Endothelial cell of umbilical vein (primary cell): Measurements from ENCODE around the gene PRKRIP1. TPM values are rescaled to one million over a fixed set of nuclear protein-coding genes. Genes with fewer than 3 reads are reported as not detected.

ENCODE experiments used
- BruUV-seq: library from RNA; stranded (reverse); fragments of 400-500 nt; replicated peaks from 2 replicates; lab custom pipeline; 2021; lab: Mats Ljungman, UMichigan
- CTCF ChIA-PET: fragments of 300-600, 350-600 bp; sonication (Branson Sonifier 250); formaldehyde crosslinking; loops from one replicate; lab custom pipeline; 2021; ENCODE audit warnings: antibody characterized with exemption, inconsistent platforms; lab: Charles Lee
- POLR2A ChIA-PET: fragments of 300-600, 350-600 bp; sonication (Branson Sonifier 250); formaldehyde crosslinking; loops from one replicate; lab custom pipeline; 2021; ENCODE audit warnings: antibody characterized with exemption, inconsistent platforms; lab: Charles Lee
- DNase-seq: peaks from one replicate; pipeline ENCODE4 v3.0.0-alpha.2; 2011; ENCODE audit warnings: low read depth, low spot score
- FAIRE-seq: peaks from 2 replicates; lab custom pipeline; 2011; peaks lifted over from hg19 to GRCh38; lab: Jason Lieb, UNC
- H2AFZ ChIP-seq: 2 replicates; pipeline ENCODE4 v1.6.0; 2012; ENCODE audit warnings: low read depth, low read length, control low read depth, inconsistent platforms
- H3K27ac ChIP-seq: 2 replicates; pipeline ENCODE4 v1.5.1; 2011; ENCODE audit warnings: low read depth, mild to moderate bottlenecking, control low read depth, low read length, moderate library complexity; ENCODE audit not compliant: insufficient read depth
- H3K27me3 ChIP-seq, 2 experiments: 2 replicates each; pipeline versions ENCODE4 v1.6.0 to v1.6.1; 2011; ENCODE audit warnings: low read length in 2 of 2, mixed read lengths in 1 of 2; ENCODE audit not compliant: control insufficient read depth in 2 of 2, insufficient read depth in 2 of 2
- H3K36me3 ChIP-seq, 2 experiments: 2 replicates in 1 of 2; 3 replicates in 1 of 2; pipeline ENCODE4 v1.5.1; 2011; ENCODE audit warnings: low read length in 2 of 2, mild to moderate bottlenecking in 1 of 2, moderate library complexity in 1 of 2; ENCODE audit not compliant: control insufficient read depth in 2 of 2, insufficient read depth in 2 of 2; ENCODE audit errors: extremely low read depth in 1 of 2
- H3K4me1 ChIP-seq: 3 replicates; pipeline ENCODE4 v1.5.1; 2011; ENCODE audit warnings: mild to moderate bottlenecking, low read length; ENCODE audit not compliant: control insufficient read depth, insufficient read depth; ENCODE audit errors: extremely low read depth
- H3K4me2 ChIP-seq: 2 replicates; pipeline ENCODE4 v1.6.1; 2011; ENCODE audit warnings: low read length, control low read depth, mixed read lengths; ENCODE audit not compliant: insufficient read depth
- H3K4me3 ChIP-seq, 3 experiments: fragments of 200-600 bp in 1 of 3; sonication (generic), shearing (Covaris generic) in 1 of 3; replicated peaks in 1 of 3; 2 replicates each; pipeline ENCODE4 v1.5.1; 2011 to 2016; ENCODE audit warnings: control low read depth in 3 of 3, low read length in 3 of 3, mild to moderate bottlenecking in 2 of 3, inconsistent platforms in 1 of 3, low read depth in 1 of 3, moderate library complexity in 1 of 3; ENCODE audit not compliant: insufficient read depth in 1 of 3
- H3K79me2 ChIP-seq: 2 replicates; pipeline ENCODE4 v1.6.0; 2012; ENCODE audit warnings: low read length, inconsistent platforms; ENCODE audit not compliant: control insufficient read depth, insufficient read depth
- H3K9ac ChIP-seq: replicated peaks from 2 replicates; pipeline ENCODE3; 2011; ENCODE audit warnings: low read length, control low read depth; ENCODE audit not compliant: insufficient read depth; ENCODE audit errors: extremely low read depth
- H3K9me1 ChIP-seq: replicated peaks from 3 replicates; pipeline ENCODE4 v1.6.0; 2011; ENCODE audit warnings: mild to moderate bottlenecking, low read length; ENCODE audit not compliant: control insufficient read depth, insufficient read depth; ENCODE audit errors: extremely low read depth
- H3K9me3 ChIP-seq: replicated peaks from 2 replicates; pipeline ENCODE4 v1.5.1; 2012; ENCODE audit warnings: low read length, inconsistent platforms; ENCODE audit not compliant: control insufficient read depth, insufficient read depth
- H4K20me1 ChIP-seq: replicated peaks from 2 replicates; pipeline ENCODE3; 2011; ENCODE audit warnings: mild to moderate bottlenecking, low read length; ENCODE audit not compliant: control insufficient read depth, insufficient read depth; ENCODE audit errors: extremely low read depth
- CTCF ChIP-seq, 2 donors: IDR thresholded peaks; 1 replicate in 1 of 2; 2 replicates in 1 of 2; pipeline ENCODE4 v1.5.1; 2011; ENCODE audit warnings: low read length in 2 of 2, mild to moderate bottlenecking in 2 of 2, moderate library complexity in 2 of 2, control low read depth in 1 of 2, inconsistent platforms in 1 of 2, low read depth in 1 of 2; ENCODE audit not compliant: insufficient read depth in 1 of 2; ENCODE audit errors: extremely low read depth in 1 of 2
- EZH2 ChIP-seq: IDR thresholded peaks from 2 replicates; pipeline ENCODE4 v1.6.1; 2012; ENCODE audit warnings: borderline replicate concordance, low read depth, mild to moderate bottlenecking, moderate library complexity, low read length, inconsistent platforms; ENCODE audit not compliant: severe bottlenecking
- GATA2 ChIP-seq: IDR thresholded peaks from 2 replicates; pipeline ENCODE4 v1.7.0; 2011; ENCODE audit warnings: low read depth, mild to moderate bottlenecking, moderate library complexity, mixed read lengths, low read length; ENCODE audit not compliant: insufficient read length, insufficient read depth
- JUN ChIP-seq: IDR thresholded peaks from 2 replicates; pipeline ENCODE4 v1.6.1; 2011; ENCODE audit warnings: borderline replicate concordance, low read depth; ENCODE audit not compliant: insufficient read length, insufficient read depth
- MYC ChIP-seq: IDR thresholded peaks from one replicate; pipeline ENCODE4 v1.6.1; 2011; ENCODE audit warnings: mild to moderate bottlenecking, low read depth, low read length
- POLR2A ChIP-seq: IDR thresholded peaks from 2 replicates; pipeline ENCODE4 v1.6.1; 2012; ENCODE audit warnings: low read depth, mild to moderate bottlenecking, control low read depth, low read length
- POLR2AphosphoS5 ChIP-seq: IDR thresholded peaks from 2 replicates; pipeline ENCODE4 v1.6.1; 2012; ENCODE audit warnings: low read depth, mild to moderate bottlenecking, control low read depth, low read length, moderate library complexity; ENCODE audit not compliant: insufficient read depth
- dilution Hi-C: fragments of 300-500 bp; cut with MboI; formaldehyde crosslinking; loops from one replicate; pipeline ENCODE4 v1.15.0; 2019; ENCODE audit warnings: low sequenced_read_pairs; ENCODE audit not compliant: extremely low pct_ligation_motif_present
- intact Hi-C: fragments of 100-400 bp; cut with micrococcal nuclease; formaldehyde crosslinking; loops from one replicate; pipeline ENCODE4 v1.10.0; 2022
- polyA plus RNA-seq, 4 experiments: library from polyadenylated mRNA; depleted of rRNA in 3 of 4; stranded (reverse) in 3 of 4; unstranded in 1 of 4; fragments of >200 nt; gene quantifications; 2 replicates each; pipeline versions ENCODE4 v1.2.1 to v1.2.3, GENCODE V29; 2011 to 2012; ENCODE audit warnings: missing spikeins in 1 of 4
- total RNA-seq: library from RNA; stranded (reverse); gene quantifications from 2 replicates; pipeline ENCODE4 v1.2.3, GENCODE V29; 2021
- TF ChIP-seq, protein P1 (sequence below): IDR thresholded peaks from 2 replicates; pipeline ENCODE4 v1.6.1; 2011; ENCODE audit not compliant: insufficient read depth, insufficient read length

The PRKRIP1 gene
- total and polyA plus RNA-seq, 2 donors (not counting 3 experiments of a cell fraction or from before 2014, with no cell fraction given) = 16.1 to 26.1 TPM

GRCh38 chr7:102387064-102387463 lies 9.1 kb upstream of the PRKRIP1 start:
- Histone ChIP-seq H3K9ac (no peak overlapping the region), H3K9me1 (no peaks in the 10 kb centered on the region), H3K4me2 (no peak overlapping the region), H2AFZ (no peak overlapping the region), H3K36me3 (peaks cover 0 to 6% of the 10 kb centered on the region in 2 experiments), H4K20me1 (no peaks in the 10 kb centered on the region), H3K4me1 (no peaks in the 10 kb centered on the region), H3K79me2 (no peaks in the 10 kb centered on the region), H3K4me3 (no peak overlapping the region), H3K27ac (no peak overlapping the region), H3K27me3 (no peaks in the 10 kb centered on the region), H3K9me3 (no peaks in the 10 kb centered on the region)
- DNase-seq = no peak
- ChIA-PET POLR2A (interaction anchor here (0.5 kb wide), 1 partner anchor 166 kb away, joined by 3 read pairs; no protein-coding TSS in a partner anchor), CTCF (interaction anchor here (0.8 to 2.2 kb wide), 2 partner anchors 86 to 108 kb away, joined by 3 to 9 read pairs; no protein-coding TSS in a partner anchor)
- no peak for FAIRE-seq
- no TSS peak for BruUV-seq
- intact Hi-C loops = no loop called here
- TF ChIP-seq POLR2A = no peak
- no peak for TF ChIP-seq POLR2AphosphoS5
- TF ChIP-seq GATA2 = no peak
- TF ChIP-seq, protein P1, sequence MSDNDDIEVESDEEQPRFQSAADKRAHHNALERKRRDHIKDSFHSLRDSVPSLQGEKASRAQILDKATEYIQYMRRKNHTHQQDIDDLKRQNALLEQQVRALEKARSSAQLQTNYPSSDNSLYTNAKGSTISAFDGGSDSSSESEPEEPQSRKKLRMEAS = no peak
- no peak for TF ChIP-seq CTCF (IDR thresholded peaks at IDR 0.05; ENCODE audit: extremely low read depth in 1 of 2, insufficient read depth in 1 of 2, low read depth in 1 of 2, low read length in 2 of 2)
- no peak for TF ChIP-seq MYC
- TF ChIP-seq JUN = no peak
- no peak for TF ChIP-seq EZH2
- dilution Hi-C loops = no loop called here
